Measurements from ENCODE around the gene KRTAP4-6.
"Not testable (repeated sequence)": the region's sequence is repeated elsewhere in the genome, so short reads cannot be mapped to it uniquely, and the experiment has no call there.

KRTAP4-6 gene

DNA sequence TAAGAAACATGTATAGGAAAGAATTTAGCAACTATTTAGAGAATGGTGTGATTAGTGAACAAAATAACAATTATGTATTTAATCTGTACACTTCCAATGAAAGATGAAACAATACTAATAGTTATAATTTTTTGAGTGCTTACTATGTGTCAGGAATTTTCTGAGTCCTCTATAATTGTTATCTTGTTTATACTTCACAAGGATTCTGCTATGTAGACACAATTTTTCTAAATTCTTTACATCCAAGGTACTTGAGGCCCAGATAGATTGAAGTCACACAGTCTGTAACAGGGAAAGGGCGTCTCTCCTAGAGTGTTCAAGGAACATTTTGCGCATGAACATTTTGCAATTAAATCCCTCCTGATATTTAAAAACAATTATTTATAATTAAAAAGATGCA lies 15.3 kb downstream of the KRTAP4-6 start:
- H3K27ac Mint-ChIP-seq = no peak overlapping the region
- H3K27me3 Mint-ChIP-seq = no peaks in the 10 kb centered on the region
- no peaks in the 10 kb centered on the region for H3K9me3 Mint-ChIP-seq (ENCODE audit: low read depth)
- no peaks in the 10 kb centered on the region for H3K36me3 Mint-ChIP-seq
- H3K4me3 Mint-ChIP-seq = peak overlapping the region; percentile 11
- H3K4me1 Mint-ChIP-seq (ENCODE audit: low read depth) = peaks cover 64% of the 10 kb centered on the region

DNA sequence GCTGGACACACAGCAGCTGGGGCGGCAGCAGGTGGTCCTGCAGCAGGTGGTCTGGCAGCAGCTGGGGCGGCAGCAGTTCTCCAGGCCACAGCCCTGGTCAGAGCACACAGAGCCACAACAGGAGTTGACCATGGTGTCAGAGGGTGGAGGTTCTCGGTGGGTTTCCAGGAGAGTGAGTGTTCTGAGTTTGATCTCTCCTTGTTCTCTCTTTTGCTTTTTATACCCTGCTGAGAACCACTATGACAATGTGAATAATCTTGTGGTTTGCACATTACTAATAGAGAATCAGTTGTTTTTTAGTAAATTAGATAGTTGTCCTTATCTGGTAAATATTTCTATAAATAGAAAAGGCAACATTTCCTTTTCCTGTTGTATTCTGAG lies 16.4 kb downstream of the KRTAP4-6 start, which contains the start of gene KRTAP4-12:
KRTAP4-12 (minus strand) TSS at position 192 of the 381 bp plus-strand sequence; CDS start at position 132, 60 bp downstream.
- H3K9me3 Mint-ChIP-seq (ENCODE audit: low read depth); H3K36me3 Mint-ChIP-seq; H3K27me3 Mint-ChIP-seq: not testable (repeated sequence)
- peaks cover 65% of the 10 kb centered on the region for H3K4me1 Mint-ChIP-seq (ENCODE audit: low read depth)
- peak within 1 kb of the TSS; percentile 66 for H3K27ac Mint-ChIP-seq
- peak within 1 kb of the TSS; percentile 83 for H3K4me3 Mint-ChIP-seq

DNA sequence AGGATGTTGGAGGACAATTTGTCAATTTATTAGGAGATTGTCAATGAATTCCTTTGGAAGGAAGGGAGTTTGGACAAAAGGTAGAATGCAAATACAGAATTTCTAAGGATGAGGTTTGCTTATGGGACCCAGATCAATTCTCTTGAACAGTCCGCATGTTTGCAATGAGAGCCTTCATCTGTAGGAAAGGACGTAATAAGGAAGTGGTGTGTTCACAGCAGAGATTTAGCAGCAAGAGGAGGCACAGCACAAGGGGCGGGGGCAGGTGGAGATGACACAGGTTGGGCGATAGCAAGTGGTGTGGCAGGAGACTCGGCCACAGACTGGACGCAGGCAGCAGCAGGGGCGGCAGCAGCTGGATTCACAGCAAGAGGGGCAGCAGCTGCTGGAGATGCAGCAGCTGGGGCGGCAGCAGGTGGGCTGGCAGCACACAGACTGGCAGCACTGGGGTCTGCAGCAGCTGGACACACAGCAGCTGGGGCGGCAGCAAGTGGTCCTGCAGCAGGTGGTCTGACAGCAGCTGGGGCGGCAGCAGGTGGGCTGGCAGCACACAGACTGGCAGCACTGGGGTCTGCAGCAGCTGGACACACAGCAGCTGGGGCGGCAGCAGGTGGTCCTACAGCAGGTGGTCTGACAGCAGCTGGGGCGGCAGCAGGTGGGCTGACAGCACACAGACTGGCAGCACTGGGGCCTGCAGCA lies 16.9 kb downstream of the KRTAP4-6 start:
- peak overlapping the region; percentile 83 for H3K4me3 Mint-ChIP-seq
- H3K9me3 Mint-ChIP-seq (ENCODE audit: low read depth) = not testable (repeated sequence)

DNA sequence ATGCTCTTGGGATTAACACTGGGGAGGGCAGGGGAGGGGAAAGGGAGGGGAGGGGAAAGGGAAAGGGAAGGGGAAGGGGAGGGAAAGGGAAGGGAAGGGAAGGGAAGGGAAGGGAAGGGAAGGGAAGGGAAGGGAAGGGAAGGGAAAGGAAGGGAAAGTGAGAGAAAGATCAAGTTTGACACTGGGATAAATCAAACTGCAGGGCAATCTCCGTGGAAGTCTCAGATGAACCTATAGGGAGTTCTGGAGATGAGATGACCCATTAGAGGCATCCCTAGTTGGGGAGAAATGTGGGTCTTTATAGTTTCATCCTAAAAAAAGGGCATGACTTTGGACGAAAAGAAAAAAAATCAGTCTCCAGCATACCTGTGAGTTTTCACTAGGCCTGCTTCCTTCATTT lies 18.6 kb downstream of the KRTAP4-6 start:
- Mint-ChIP-seq H3K9me3 (ENCODE audit: low read depth) (no peaks in the 10 kb centered on the region), H3K4me3 (no peak overlapping the region), H3K27me3 (no peaks in the 10 kb centered on the region), H3K4me1 (ENCODE audit: low read depth) (peaks cover 60% of the 10 kb centered on the region), H3K36me3 (no peaks in the 10 kb centered on the region), H3K27ac (no peak overlapping the region)

More for the DNA sequence above, 16.9 kb downstream of the KRTAP4-6 start:
- Mint-ChIP-seq H3K4me1 (ENCODE audit: low read depth) (peaks cover 65% of the 10 kb centered on the region), H3K27ac (peak overlapping the region; percentile 66)
- H3K36me3 Mint-ChIP-seq, H3K27me3 Mint-ChIP-seq: not testable (repeated sequence)

DNA sequence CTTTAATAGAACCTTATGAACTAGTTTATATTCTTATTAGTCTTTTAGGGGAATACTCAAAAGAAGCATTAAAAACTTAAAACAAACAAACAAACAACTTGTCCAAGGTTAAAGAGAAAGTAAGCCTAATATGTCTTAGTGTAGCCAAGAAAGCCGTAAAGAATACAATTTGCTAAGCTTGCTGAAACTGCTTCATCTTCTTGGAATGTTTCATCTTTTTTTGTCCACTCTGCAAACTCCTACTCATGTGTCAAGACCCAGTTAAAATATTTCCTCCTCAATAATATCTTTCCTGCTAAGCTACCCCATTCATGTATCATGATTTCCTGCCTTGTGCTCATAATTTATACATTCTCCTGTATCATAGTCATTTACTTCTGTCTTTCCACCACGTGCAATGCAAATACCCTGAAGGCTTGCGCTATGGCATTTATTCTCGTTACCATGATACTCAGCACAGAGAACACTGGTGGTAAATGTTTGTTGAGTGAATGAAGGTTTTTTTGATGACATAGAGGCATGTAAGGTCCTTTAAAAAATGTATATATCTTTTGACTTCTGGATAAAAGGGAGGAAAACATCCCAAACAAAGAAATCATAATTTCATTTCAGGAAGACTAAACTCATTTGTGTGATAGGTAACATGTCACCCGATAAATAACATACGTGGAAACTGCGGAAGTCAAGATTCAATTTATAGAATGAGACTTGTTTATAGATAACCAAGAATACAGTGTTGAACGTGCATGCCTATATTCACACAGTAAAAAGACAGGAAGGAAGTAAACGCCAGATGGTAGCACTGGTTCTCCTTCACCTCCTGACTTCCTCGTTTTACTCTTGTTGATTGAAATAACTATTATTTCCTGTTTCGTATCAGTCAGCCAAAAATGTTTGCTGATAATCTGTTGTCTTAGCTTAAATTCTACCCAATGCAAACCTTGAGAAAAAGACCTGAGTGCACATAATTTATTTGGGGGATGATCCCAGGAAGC lies 20.4 kb downstream of the KRTAP4-6 start:
- H3K27ac Mint-ChIP-seq = peak overlapping the region; percentile 77
- not testable (repeated sequence) for H3K9me3 Mint-ChIP-seq (ENCODE audit: low read depth); H3K36me3 Mint-ChIP-seq; H3K27me3 Mint-ChIP-seq
- peaks cover 43% of the 10 kb centered on the region for H3K4me1 Mint-ChIP-seq (ENCODE audit: low read depth)
- H3K4me3 Mint-ChIP-seq = peak overlapping the region; percentile 64

DNA sequence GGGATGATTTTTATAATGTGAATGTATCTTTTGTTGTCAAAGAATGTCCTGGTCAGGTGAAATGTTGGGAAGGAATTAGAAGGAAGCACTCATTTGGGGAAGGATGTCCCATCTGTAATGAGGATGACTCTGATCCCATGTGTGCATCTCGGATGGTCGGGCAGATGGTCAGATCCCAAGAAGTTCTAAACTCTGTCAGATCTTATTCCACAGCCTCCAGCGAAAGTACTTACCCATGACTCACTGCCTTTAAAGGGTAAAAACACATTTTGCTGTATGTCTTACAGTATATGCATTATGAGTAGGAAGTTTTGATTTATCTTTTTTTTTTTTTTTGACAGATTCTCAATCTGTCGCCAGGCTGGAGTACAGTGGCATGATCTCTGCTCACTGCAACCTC lies 21.6 kb downstream of the KRTAP4-6 start:
- H3K36me3 Mint-ChIP-seq = no peaks in the 10 kb centered on the region
- H3K27me3 Mint-ChIP-seq = no peaks in the 10 kb centered on the region
- no peak overlapping the region for H3K4me3 Mint-ChIP-seq
- H3K27ac Mint-ChIP-seq = no peak overlapping the region
- peaks cover 34% of the 10 kb centered on the region for H3K4me1 Mint-ChIP-seq (ENCODE audit: low read depth)
- H3K9me3 Mint-ChIP-seq (ENCODE audit: low read depth) = no peaks in the 10 kb centered on the region

DNA sequence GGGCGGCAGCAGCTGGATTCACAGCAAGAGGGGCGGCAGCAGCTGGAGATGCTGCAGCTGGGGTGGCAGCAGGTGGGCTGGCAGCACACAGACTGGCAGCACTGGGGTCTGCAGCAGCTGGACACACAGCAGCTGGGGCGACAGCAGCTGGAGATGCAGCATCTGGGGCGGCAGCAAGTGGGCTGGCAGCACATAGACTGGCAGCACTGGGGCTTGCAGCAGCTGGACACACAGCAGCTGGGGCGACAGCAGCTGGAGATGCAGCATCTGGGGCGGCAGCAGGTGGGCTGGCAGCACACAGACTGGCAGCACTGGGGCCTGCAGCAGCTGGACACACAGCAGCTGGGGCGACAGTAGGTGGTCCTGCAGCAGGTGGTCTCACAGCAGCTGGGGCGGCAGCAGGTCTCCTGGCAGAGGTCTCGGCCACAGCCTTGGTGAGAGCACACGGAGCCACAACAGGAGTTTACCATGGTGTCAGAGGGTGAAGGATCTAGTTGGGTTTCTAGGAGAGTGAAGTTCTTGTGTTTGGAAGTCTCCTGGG lies 22.4 kb downstream of the KRTAP4-6 start, which contains the start of gene KRTAP4-11:
KRTAP4-11 (minus strand) TSS at position 528 of the 541 bp plus-strand sequence; CDS start at position 470, 58 bp downstream.
- H3K4me3 Mint-ChIP-seq; H3K27ac Mint-ChIP-seq; H3K9me3 Mint-ChIP-seq (ENCODE audit: low read depth); H3K36me3 Mint-ChIP-seq; H3K27me3 Mint-ChIP-seq: not testable (repeated sequence)
- peaks cover 28% of the 10 kb centered on the region for H3K4me1 Mint-ChIP-seq (ENCODE audit: low read depth)

DNA sequence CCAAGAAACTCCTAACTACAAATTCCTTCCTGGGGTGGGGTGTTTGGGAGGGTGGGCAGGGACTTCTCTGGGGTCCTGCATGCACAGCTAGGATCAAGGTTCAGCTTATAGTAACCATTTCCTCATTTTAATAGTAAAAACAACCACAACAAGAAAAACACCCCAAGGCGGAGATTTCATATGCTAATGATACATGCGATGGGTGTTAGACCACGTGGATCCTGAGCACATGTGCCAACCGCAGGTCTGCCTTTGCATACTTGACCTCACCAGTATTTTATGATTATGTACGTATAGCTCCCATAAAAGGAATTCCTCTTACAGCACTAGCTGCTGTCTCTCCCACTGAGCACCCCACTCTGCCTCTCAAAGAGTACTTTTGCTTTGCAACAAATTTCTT lies 24.0 kb downstream of the KRTAP4-6 start:
- Mint-ChIP-seq H3K9me3 (ENCODE audit: low read depth) (no peaks in the 10 kb centered on the region), H3K27me3 (no peaks in the 10 kb centered on the region), H3K27ac (no peak overlapping the region), H3K4me3 (no peak overlapping the region), H3K4me1 (ENCODE audit: low read depth) (peaks cover 25% of the 10 kb centered on the region), H3K36me3 (peaks cover 2% of the 10 kb centered on the region)

DNA sequence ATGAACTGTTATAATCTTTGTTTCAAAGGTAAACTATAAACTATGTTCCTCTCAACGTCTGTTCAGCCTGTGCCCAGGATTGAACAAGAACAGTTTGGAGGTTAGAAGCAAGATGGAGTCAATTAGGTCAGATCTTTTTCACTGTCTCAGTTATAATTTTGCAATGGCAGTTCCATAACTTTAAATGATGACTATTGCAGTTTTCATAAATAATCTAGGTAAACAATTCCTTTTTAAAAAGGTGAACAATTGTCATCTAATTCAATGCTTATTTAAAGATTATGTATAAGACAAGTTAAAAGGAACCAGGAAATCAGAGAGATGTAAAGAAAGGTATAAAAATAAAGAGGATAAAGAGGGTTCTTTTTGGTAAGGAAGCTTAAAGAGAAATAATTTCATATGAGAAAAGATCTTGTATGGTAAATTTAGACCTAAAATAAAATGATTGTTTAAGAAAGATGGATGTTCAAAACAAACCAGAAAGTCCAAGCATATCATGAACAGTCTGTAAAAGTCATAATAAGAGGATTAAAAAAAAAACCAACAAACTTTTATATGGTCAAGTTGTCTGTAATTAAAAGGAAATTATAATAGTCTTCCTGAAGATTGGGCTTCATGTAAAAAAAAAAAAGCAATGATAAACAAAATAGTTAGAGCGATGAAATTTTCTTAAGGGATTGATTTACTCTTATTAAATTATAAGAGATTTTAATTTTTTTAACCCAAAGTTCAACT lies 29.0 kb downstream of the KRTAP4-6 start:
- Mint-ChIP-seq H3K27ac (no peak overlapping the region), H3K4me1 (ENCODE audit: low read depth) (peaks cover 14% of the 10 kb centered on the region), H3K9me3 (ENCODE audit: low read depth) (no peaks in the 10 kb centered on the region), H3K27me3 (no peaks in the 10 kb centered on the region), H3K36me3 (peaks cover 4% of the 10 kb centered on the region), H3K4me3 (no peak overlapping the region)

DNA sequence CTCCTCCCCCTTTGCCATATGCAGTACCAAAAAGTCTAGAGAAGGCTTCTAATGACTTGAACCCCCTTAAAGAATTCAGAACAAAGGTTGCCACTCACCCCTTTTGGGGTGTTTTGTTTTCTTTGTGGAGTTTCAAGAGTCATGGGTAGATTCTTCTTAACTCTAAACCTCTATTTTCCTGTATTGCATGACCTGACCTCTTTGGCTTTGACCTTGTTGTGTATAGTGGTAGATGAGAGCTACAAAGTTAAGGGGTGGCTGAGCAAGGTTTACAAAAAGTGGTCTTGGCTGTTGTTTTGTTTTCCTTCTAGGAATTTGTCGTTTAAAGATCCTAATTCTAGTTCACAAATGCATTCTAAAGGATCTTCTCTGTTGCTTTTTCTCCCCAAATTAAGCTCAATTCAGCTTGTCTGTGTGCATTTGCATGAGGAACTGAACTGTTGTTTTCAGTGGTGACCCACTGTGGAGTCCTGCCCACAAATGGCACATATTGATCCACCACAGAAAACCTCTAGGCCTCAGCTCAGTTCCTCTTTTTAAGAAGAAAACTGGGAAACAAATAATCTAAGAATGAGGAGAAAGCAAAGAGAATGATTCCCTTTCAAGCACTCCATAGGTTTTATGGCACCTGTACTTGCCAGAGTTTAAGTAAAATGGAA lies 31.5 kb downstream of the KRTAP4-6 start:
- not testable (repeated sequence) for H3K27ac Mint-ChIP-seq, H3K4me3 Mint-ChIP-seq
- H3K4me1 Mint-ChIP-seq (ENCODE audit: low read depth) = peaks cover 13% of the 10 kb centered on the region

DNA sequence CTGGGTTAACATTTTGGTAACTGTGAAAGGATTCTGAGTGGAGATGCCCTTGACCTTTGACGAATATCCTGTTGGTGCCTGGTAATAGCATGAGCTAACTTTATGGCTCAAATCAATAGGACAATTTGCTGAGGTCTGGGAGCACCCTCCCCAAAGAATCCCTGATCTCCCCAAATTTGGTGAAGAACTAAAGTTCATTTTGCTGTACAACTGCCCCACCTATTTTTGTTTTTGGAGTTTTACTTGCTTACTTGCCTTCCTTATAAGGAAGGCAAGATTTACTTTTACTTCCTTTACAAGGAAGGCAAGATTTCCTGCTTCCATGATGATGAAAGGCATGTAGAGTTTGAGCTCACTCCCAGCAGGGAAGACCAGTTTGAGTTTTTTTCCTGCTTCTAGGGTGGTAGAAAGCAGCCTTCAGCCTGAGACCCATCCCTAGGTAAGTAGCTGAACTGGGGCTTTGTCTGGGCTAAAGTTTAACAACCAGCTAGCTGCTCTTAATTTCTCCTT lies 32.3 kb downstream of the KRTAP4-6 start:
- H3K36me3 Mint-ChIP-seq = peaks cover 4% of the 10 kb centered on the region
- peaks cover 4% of the 10 kb centered on the region for H3K27me3 Mint-ChIP-seq
- no peaks in the 10 kb centered on the region for H3K9me3 Mint-ChIP-seq (ENCODE audit: low read depth)
- peaks cover 13% of the 10 kb centered on the region for H3K4me1 Mint-ChIP-seq (ENCODE audit: low read depth)
- no peak overlapping the region for H3K4me3 Mint-ChIP-seq
- H3K27ac Mint-ChIP-seq = no peak overlapping the region

More for the DNA sequence above, 31.5 kb downstream of the KRTAP4-6 start:
- not testable (repeated sequence) for H3K27me3 Mint-ChIP-seq; H3K9me3 Mint-ChIP-seq (ENCODE audit: low read depth); H3K36me3 Mint-ChIP-seq

DNA sequence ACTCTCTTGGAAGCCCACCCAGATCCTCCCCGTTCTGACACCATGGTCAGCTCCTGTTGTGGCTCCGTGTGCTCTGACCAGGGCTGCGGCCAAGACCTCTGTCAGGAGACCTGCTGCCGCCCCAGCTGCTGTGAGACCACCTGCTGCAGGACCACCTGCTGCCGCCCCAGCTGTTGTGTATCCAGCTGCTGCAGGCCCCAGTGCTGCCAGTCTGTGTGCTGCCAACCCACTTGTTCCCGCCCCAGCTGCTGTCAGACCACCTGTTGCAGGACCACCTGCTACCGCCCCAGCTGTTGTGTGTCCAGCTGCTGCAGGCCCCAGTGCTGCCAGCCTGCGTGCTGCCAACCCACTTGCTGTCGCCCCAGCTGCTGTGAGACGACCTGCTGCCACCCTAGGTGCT lies 35.0 kb downstream of the KRTAP4-6 start, which contains the start of gene KRTAP4-9:
KRTAP4-9 (plus strand) TSS at position 43 of the 400 bp plus-strand sequence; CDS start at position 43, 0 bp downstream.
- not testable (repeated sequence) for H3K4me3 Mint-ChIP-seq; H3K36me3 Mint-ChIP-seq; H3K27me3 Mint-ChIP-seq; H3K27ac Mint-ChIP-seq; H3K9me3 Mint-ChIP-seq (ENCODE audit: low read depth)
- peaks cover 15% of the 10 kb centered on the region for H3K4me1 Mint-ChIP-seq (ENCODE audit: low read depth)

DNA sequence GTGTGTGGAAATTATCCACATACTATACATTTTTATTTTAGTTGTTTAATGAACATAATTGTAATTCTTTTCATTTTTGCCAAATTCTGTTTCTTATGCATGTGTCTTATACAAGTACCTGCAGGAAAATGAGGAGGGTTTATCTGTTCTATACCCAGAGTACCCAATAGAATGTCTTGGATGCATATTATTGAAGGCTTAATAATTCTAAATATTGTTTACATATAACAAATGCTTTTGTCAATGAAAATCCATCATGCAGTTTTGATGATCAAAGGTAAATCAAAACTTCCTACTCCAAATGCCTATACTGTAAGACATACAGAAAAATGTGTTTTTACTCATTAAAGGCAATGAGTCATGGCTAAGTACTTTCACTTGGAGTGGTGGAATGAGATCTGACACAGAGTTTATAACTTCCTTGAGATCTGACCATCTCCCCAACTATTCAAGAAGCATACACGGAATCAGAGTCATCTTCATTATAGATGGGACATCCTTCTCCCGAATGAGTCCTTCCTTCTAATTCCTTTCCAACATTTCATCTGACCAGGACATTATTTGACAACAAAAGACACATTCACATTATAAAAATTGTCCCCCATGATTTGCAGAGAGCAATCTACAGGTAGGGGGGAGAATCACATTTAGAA lies 35.8 kb downstream of the KRTAP4-6 start:
- peaks cover 21% of the 10 kb centered on the region for H3K4me1 Mint-ChIP-seq (ENCODE audit: low read depth)
- H3K27ac Mint-ChIP-seq = not testable (repeated sequence)

More for the DNA sequence above, 35.8 kb downstream of the KRTAP4-6 start:
- H3K9me3 Mint-ChIP-seq (ENCODE audit: low read depth); H3K27me3 Mint-ChIP-seq; H3K36me3 Mint-ChIP-seq; H3K4me3 Mint-ChIP-seq: not testable (repeated sequence)
